ENCODE data around the gene APOL1.
"Not testable (repeated sequence)": the region's sequence is repeated elsewhere in the genome, so short reads cannot be mapped to it uniquely, and the experiment has no call there.

Gene APOL1

DNA sequence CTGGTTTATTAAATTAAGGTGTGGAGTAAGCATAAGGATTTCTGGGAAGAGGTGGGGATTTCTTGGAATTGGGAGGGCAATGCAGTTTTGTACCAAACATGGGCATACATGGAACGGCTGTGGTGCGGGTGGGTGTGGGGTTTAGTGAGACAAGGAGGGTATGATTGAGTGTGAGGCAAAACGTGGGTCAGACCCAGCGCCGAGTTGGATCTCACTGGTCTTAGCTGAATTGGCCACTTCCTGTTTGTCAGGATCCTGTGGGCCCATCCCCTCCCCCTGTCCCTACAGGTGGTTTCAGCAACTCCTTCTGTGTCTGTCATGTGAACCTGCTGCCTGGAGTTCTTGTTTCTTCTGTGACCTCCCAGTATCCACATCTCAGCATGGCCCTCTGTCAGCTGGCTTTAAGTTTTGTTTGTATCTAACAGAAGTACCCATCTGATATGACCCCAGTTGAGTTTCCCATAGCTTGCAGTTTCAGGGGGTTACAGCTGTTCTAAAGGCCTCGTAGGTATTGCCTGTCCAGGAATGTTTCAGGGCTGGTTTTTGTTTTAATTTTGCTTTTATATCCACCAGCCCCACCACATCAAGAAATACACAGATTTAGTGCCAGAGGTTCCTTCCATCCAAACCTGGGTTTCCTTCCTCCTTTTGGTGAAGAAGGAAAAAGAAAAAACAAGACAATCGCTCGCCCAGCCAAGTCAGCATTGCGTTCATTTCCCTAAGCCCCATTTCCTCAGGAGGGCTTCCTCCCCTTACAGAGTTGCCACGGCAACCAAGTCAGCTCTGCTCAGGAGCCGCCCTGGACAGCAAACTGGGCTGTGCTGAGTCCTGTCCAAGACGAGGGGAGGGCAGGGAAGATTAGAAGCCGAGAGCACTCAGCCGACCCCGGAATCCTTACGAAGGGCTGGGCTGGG, 6.0 kb downstream of the APOL1 start:
- H3K27me3 ChIP-seq (ENCODE audit: low read depth) = 0 out of 2 replicates have a peak, but pooled peaks cover 2% of the 10 kb centered on the region
- in situ Hi-C loops (cut with MboI; ENCODE audit: low sequenced_read_pairs) = no loop called here
- no peak overlapping the region for H3K4me3 ChIP-seq
- peaks cover 2% of the 10 kb centered on the region; the same call in 1 of the 2 replicates for H3K4me1 ChIP-seq
- no peaks in the 10 kb centered on the region for H3K9me3 ChIP-seq
- no peaks in the 10 kb centered on the region for H3K36me3 ChIP-seq (replicated peaks)
- DNase-seq (ENCODE audit: low spot score in 2 of 2) = peak in 1 of 2 experiments; percentile 64

DNA sequence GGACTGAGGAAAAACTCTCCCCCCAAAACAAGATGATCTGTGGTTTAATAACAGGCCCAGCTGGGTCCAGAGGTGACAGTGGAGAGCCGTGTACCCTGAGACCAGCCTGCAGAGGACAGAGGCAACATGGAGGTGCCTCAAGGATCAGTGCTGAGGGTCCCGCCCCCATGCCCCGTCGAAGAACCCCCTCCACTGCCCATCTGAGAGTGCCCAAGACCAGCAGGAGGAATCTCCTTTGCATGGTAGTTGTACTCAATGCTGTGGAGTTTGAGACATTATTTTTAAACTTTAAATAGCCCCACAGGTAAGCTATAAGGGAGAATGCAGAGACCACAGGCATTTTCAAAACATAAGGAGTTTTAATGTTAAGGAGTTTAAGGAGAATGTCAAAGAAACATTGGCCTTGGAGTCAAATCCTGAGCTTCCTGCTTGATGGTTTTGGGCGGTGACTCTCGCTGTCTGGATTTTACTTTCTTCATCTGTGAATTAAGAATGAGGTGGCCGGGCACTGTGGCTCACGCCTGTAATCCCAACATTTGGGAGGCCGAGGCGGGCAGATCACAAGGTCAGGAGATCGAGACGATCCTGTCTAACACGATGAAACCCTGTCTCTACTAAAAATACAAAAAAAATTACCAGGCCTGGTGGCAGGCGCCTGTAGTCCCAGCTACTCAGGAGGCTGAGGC, 6.8 kb downstream of the APOL1 start:
- Histone ChIP-seq H3K4me1 (peaks cover 2% of the 10 kb centered on the region; the same call in 1 of the 2 replicates), H3K4me3 (no peak overlapping the region), H3K27me3 (ENCODE audit: low read depth) (0 out of 2 replicates have a peak, but pooled peaks cover 2% of the 10 kb centered on the region), H3K9me3 (no peaks in the 10 kb centered on the region), H3K36me3 (replicated peaks) (no peaks in the 10 kb centered on the region)
- in situ Hi-C loops (cut with MboI; ENCODE audit: low sequenced_read_pairs) = no loop called here
- DNase-seq (ENCODE audit: low spot score in 2 of 2) = no peak

DNA sequence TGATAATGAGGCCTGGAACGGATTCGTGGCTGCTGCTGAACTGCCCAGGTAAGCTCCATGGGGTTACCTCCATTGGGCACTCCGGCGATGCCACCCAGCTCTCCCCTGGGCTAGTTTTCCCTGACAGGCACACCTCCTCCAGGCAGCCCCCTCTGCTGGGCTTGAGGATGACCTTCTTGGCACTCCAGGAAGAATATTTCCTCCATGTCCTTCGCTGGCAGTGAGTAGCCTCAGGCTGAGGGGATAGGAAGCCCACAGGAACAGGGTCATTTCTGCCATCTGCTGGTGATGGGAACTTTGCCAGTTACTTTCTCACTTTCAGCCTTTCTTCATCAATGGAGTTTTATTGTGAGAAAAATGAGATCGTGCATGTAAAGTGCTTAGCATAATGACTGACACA, 8.7 kb downstream of the APOL1 start:
- H3K4me1 ChIP-seq; H3K36me3 ChIP-seq (replicated peaks); H3K4me3 ChIP-seq; in situ Hi-C loops (cut with MboI; ENCODE audit: low sequenced_read_pairs); H3K9me3 ChIP-seq; H3K27me3 ChIP-seq (ENCODE audit: low read depth); DNase-seq (ENCODE audit: low spot score in 2 of 2): not testable (repeated sequence)

DNA sequence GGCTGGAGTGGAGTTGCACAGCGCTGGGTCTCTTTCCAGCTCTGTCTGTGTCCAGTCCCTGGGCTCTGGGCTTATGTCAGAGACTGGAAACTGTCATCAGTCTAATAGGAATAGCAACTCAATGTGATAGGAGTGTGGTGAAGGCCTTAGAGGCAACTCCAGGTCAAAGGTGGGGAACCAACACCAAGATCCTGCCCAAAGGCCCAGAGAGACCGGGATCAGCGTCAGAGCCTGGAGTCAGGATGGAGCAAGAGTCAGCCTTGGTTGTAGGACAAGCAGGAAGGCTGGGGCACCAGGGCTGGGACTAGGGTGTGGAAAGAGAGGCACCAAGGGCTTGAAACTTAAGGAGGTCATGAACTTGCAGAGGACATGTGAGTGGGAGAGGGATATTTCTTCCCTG, 9.4 kb downstream of the APOL1 start:
- H3K36me3 ChIP-seq (replicated peaks); H3K4me3 ChIP-seq; H3K9me3 ChIP-seq; H3K4me1 ChIP-seq; H3K27me3 ChIP-seq (ENCODE audit: low read depth); DNase-seq (ENCODE audit: low spot score in 2 of 2); in situ Hi-C loops (cut with MboI; ENCODE audit: low sequenced_read_pairs): not testable (repeated sequence)

DNA sequence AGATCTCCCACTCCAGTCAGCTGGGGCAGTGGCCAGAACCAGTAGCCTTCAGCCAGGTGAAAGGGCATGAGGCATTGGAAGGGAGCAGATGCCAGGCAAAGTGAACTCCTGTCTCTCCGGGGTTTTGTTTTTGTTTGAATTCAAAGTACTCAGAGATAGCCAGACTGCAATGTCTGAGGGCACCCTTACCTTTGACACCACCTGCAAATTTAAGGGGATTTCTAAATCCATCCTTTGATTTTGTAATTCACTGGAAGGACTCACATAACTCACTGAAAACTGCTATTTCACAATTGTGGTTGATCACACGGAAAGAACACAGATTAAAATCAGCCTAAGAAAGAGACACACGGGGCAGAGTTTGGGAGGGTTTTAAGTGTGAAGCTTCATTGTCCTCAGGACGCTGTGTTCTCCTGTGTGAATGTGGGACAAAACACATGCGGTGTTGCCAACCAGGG, 10.3 kb downstream of the APOL1 start:
- in situ Hi-C loops (cut with MboI; ENCODE audit: low sequenced_read_pairs); H3K27me3 ChIP-seq (ENCODE audit: low read depth); H3K4me3 ChIP-seq; H3K36me3 ChIP-seq (replicated peaks); H3K4me1 ChIP-seq; H3K9me3 ChIP-seq; DNase-seq (ENCODE audit: low spot score in 2 of 2): not testable (repeated sequence)

DNA sequence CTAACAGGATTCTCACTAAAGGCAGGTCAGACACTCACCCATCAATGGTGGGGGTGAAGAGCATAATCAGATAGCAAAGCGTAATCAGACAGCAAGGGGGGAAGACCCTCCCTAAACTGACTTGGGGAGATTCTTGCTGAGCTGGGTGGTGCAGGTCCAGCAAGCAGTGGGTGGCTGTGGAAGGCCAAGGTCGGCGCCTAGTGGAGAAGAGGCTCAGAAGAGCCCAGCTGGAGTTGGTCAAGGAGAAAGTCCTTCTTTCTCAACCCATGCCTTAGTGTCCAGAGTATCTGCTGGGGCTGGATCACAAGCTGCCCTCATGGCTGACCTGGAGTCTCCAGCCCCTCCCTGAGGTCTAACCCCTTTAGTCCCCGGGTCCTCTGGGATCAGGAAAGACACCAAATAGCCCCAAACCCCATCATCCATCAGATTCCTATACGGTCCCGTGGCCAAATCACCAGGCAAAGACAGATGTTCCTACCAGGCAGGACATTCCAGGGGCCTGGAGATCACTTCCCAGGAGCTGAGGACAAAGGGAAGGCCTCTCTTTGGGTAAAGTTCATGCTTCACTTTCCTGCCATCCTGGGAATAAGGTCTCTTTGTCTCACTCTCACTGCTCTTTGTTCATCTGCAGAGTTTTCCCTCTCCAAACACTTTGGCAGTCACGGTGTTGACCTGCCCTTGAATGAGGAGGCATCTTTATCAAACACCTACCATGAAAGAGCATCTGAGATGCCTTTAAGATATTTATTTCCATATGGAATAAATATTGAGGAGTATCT, 11.1 kb downstream of the APOL1 start:
- H3K36me3 ChIP-seq (replicated peaks); H3K4me1 ChIP-seq; H3K4me3 ChIP-seq; H3K9me3 ChIP-seq; H3K27me3 ChIP-seq (ENCODE audit: low read depth); DNase-seq (ENCODE audit: low spot score in 2 of 2); in situ Hi-C loops (cut with MboI; ENCODE audit: low sequenced_read_pairs): not testable (repeated sequence)

DNA sequence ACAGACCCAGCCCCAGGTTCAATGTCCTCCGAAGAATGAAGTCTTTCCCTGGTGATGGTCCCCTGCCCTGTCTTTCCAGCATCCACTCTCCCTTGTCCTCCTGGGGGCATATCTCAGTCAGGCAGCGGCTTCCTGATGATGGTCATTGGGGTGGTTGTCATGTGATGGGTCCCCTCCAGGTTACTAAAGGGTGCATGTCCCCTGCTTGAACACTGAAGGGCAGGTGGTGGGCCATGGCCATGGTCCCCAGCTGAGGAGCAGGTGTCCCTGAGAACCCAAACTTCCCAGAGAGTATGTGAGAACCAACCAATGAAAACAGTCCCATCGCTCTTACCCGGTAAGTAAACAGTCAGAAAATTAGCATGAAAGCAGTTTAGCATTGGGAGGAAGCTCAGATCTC, 14.1 kb downstream of the APOL1 start:
- H3K9me3 ChIP-seq = no peaks in the 10 kb centered on the region

DNA sequence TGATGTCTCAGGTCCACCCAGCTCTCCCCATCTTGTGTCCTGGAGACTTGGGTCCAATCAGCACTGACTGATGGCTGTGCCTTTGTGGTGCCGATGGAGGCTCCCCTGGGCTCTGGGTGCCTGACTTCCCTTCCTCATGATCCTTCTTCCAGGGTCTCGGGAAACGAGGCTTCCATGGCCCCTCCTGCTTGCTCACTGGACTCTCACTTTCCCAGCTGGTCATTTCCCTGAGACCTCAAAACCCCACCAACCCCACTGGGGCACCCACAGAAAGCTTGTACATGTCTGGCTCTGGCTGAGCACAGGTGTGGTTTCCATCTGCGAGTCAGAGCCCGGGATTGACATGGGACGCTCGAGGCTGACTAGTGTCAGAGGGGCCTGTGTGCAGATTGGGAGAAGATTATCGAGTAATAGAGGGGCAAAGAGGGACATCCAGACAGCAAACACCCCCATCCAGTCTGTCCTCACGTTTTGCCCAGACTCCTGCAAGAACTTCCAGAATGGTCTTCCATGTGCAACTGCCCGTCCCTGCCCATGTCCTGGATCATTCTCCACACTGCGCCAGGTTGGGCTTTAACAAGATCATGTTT, 15.1 kb downstream of the APOL1 start:
- no peaks in the 10 kb centered on the region for H3K9me3 ChIP-seq
- H3K4me3 ChIP-seq = no peak overlapping the region
- DNase-seq (ENCODE audit: low spot score in 2 of 2) = no peak
- H3K4me1 ChIP-seq = no peaks in the 10 kb centered on the region
- no peaks in the 10 kb centered on the region; the same call in 1 of the 2 replicates for H3K27me3 ChIP-seq (ENCODE audit: low read depth)
- no peaks in the 10 kb centered on the region for H3K36me3 ChIP-seq (replicated peaks)
- in situ Hi-C loops (cut with MboI; ENCODE audit: low sequenced_read_pairs) = no loop called here

More for the DNA sequence above, 14.1 kb downstream of the APOL1 start:
- no peak overlapping the region for H3K4me3 ChIP-seq
- H3K27me3 ChIP-seq (ENCODE audit: low read depth) = no peaks in the 10 kb centered on the region; the same call in 1 of the 2 replicates
- no peaks in the 10 kb centered on the region for H3K36me3 ChIP-seq (replicated peaks)
- DNase-seq (ENCODE audit: low spot score in 2 of 2) = no peak
- in situ Hi-C loops (cut with MboI; ENCODE audit: low sequenced_read_pairs) = no loop called here
- no peaks in the 10 kb centered on the region for H3K4me1 ChIP-seq

DNA sequence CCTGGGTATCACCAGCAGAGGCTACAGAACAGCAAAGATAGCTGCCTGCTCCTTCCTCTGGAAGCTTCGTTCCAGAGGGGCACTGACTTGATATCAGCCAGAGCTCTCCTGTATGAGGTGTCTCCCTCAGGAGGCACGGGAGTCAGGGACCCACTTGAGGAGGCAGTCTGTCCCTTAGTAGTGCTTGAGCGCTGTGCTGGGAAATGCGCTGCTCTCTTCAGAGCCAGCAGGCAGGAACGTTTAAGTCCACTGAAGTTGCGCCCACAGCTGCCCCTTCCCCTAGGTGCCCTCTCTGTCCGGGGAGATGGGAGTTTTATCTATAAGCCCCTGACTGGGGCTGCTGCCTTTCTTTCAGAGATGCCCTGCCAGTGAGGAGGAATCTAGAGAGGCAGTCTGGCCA, 18.3 kb downstream of the APOL1 start:
- H3K36me3 ChIP-seq (replicated peaks); H3K27me3 ChIP-seq (ENCODE audit: low read depth); DNase-seq (ENCODE audit: low spot score in 2 of 2); H3K4me3 ChIP-seq; in situ Hi-C loops (cut with MboI; ENCODE audit: low sequenced_read_pairs); H3K9me3 ChIP-seq; H3K4me1 ChIP-seq: not testable (repeated sequence)

DNA sequence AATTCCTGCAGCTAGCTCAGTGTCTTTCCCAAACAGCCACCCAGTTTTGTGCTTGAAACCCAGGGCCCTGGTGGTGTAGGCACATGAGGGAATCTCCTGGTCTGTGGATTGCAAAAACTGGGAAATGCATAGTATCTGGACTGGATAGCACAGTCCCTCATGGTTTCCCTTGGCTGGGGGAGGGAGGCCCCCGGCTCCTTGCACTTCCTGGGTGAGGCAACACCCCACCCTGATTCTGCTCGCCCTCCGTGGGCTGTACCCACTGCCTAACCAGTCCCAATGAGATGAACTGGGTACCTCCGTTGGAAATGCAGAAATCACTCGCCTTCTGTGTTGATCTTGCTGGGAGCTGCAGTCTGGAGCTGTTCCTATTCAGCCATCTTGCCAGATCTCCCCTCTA, 19.0 kb downstream of the APOL1 start:
- H3K4me3 ChIP-seq; H3K27me3 ChIP-seq (ENCODE audit: low read depth); H3K36me3 ChIP-seq (replicated peaks); in situ Hi-C loops (cut with MboI; ENCODE audit: low sequenced_read_pairs); H3K4me1 ChIP-seq; H3K9me3 ChIP-seq; DNase-seq (ENCODE audit: low spot score in 2 of 2): not testable (repeated sequence)

DNA sequence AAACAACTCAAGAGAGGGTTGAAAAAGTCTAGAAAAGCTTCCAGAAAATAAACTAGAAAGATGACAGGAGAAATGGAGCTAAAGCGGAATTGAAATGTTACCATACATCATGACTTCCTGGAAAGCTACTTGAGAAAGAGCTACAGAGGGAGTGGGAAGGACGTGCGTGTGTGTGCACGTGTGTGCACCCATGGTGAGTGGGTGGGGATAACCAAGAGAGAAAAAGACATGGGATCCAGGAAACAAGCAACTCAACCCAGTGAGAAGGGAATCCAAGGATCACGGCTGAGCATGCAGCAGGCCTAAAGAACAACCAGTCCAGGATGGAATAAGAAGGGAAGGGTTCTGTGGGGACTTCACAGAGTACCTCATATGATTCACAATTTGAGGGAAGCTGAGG, 21.6 kb downstream of the APOL1 start:
- Histone ChIP-seq H3K4me3 (no peak overlapping the region), H3K27me3 (ENCODE audit: low read depth) (no peaks in the 10 kb centered on the region; the same call in 1 of the 2 replicates), H3K4me1 (no peaks in the 10 kb centered on the region), H3K36me3 (replicated peaks) (no peaks in the 10 kb centered on the region; the same call in 1 of the 2 replicates), H3K9me3 (no peaks in the 10 kb centered on the region)
- DNase-seq (ENCODE audit: low spot score in 2 of 2) = no peak
- in situ Hi-C loops (cut with MboI; ENCODE audit: low sequenced_read_pairs) = no loop called here

DNA sequence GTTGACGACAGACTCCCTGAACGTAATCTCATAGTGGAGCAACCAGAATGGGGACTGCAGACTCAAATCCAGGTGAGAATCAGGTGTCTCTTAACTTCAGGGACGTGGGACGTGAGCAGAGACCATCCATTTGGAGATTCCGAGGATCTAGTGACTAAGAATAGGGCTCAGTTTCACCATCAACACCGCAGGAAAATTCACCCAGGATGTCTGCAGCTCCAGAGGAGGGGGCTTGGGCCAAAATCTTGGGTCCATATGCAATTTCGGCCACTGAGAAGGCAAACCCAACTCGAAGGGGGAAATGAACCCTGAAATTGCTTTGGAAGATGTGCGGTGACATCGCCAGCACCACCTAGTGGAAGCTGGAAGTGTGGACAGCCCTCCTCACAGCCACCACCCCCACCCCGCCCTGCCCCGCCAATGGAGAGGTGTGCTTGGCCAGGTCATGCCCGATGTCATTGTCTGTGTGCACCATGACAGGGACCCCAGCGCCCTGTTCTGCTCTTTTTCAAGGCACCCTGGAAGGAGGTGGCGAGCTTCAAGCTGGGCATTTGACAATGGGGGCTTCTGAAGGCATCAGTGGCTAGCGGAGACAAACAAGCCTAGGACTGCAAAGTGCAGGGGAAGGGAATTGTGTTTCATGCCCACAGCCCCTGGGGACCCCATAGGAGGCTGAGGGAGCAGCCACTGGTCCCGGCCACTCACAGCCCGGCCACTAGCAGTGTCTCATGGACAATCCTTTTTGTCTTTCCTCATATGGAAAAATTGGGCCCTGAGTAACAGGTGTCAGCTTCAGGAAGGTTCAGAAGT, 24.8 kb downstream of the APOL1 start:
- DNase-seq (ENCODE audit: low spot score in 2 of 2) = peak; percentile 42 to 75
- H3K4me1 ChIP-seq = no peaks in the 10 kb centered on the region
- H3K4me3 ChIP-seq = no peak overlapping the region
- H3K36me3 ChIP-seq (replicated peaks) = peaks cover 18% of the 10 kb centered on the region
- in situ Hi-C loops (cut with MboI; ENCODE audit: low sequenced_read_pairs) = no loop called here
- no peaks in the 10 kb centered on the region for H3K27me3 ChIP-seq (ENCODE audit: low read depth)
- no peaks in the 10 kb centered on the region for H3K9me3 ChIP-seq

DNA sequence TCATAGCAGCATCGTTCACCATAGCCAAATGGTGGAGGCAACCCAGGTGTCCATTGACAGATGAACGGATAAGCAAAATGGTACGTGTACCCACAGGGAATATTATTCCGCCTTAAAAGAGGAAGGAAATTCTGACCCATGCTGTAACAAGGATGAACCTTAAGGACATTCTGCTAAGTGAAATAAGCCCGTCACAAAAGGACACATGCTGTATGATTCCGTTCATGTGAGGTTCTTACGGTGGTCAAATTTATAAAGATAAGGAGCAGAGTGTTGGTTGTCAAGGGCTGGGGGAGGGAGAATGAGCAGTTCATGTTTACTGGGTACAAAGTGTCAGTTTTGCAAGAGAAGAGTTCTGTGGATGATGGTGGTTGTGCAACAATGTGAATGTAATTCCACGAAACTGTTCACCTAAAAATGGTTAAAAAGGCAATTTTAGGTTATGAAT, 26.3 kb downstream of the APOL1 start:
- H3K4me3 ChIP-seq = no peak overlapping the region
- H3K27me3 ChIP-seq (ENCODE audit: low read depth) = no peaks in the 10 kb centered on the region
- no peaks in the 10 kb centered on the region for H3K9me3 ChIP-seq
- in situ Hi-C loops (cut with MboI; ENCODE audit: low sequenced_read_pairs) = no loop called here
- H3K4me1 ChIP-seq = no peaks in the 10 kb centered on the region
- peaks cover 31% of the 10 kb centered on the region for H3K36me3 ChIP-seq (replicated peaks)
- no peak for DNase-seq (ENCODE audit: low spot score in 2 of 2)
